Ovary (tissue), 9 donors: Measurements from ENCODE around the gene RIN2. TPM values are rescaled to one million over a fixed set of nuclear protein-coding genes. Genes with fewer than 3 reads are reported as not detected.

Source experiments
- DNase-seq, 5 donors: peaks; one replicate each; pipeline ENCODE4 v3.0.0-alpha.2; 2019 to 2020
- H3K27ac ChIP-seq, 2 donors: fragments of 200-600 bp; one replicate each; pipeline versions ENCODE4 v1.5.1 to v1.8.0; 2019 to 2022
- H3K27me3 ChIP-seq: fragments of 200-600 bp; one replicate; pipeline ENCODE4 v1.8.0; 2022
- H3K36me3 ChIP-seq: fragments of 200-600 bp; sonication (generic); one replicate; pipeline ENCODE4 v1.5.1; 2019
- H3K4me1 ChIP-seq: one replicate; pipeline ENCODE4 v1.8.1; 2013; ENCODE audit warnings: mild to moderate bottlenecking, moderate library complexity; ENCODE audit not compliant: insufficient read depth
- H3K4me3 ChIP-seq: fragments of 200-600 bp; sonication (generic); one replicate; pipeline ENCODE4 v1.5.1; 2017
- H3K9me3 ChIP-seq, 2 donors: fragments of 200-600 bp in 1 of 2; sonication (generic) in 1 of 2; one replicate each; pipeline versions ENCODE4 v1.5.1 to v1.8.1; 2013 to 2019; ENCODE audit warnings: mild to moderate bottlenecking in 1 of 2, moderate library complexity in 1 of 2
- CTCF ChIP-seq, 3 donors: fragments of 450-650 bp in 2 of 3; fragments of 200-600 bp in 1 of 3; IDR thresholded peaks; one replicate each; pipeline versions ENCODE4 v1.5.1 to v1.8.0; 2016 to 2022; ENCODE audit warnings: antibody characterized with exemption in 3 of 3, mild to moderate bottlenecking in 1 of 3
- EP300 ChIP-seq: sonication (generic); formaldehyde crosslinking; IDR thresholded peaks from one replicate; pipeline ENCODE4 v1.6.1; 2017; ENCODE audit warnings: antibody characterized with exemption
- POLR2A ChIP-seq: fragments of 450-650 bp; IDR thresholded peaks from one replicate; pipeline ENCODE4 v1.6.1; 2017; ENCODE audit warnings: antibody characterized with exemption, mild to moderate bottlenecking, moderate library complexity
- WGBS, 3 donors: extraction: QIAGEN DNeasy Blood & Tissue Kit in 1 of 3; methylation state at CpG; one replicate each; pipeline versions ENCODE4 v1.1.5 to v1.1.7; 2013 to 2017; 5-methylcytosine and 5-hydroxymethylcytosine counted together
- intact Hi-C, 4 donors: fragments of 100-400 bp; cut with DNase I; formaldehyde crosslinking; loops; one replicate each; pipeline versions ENCODE4 v1.11.0 to v1.15.1; 2022 to 2023
- polyA plus RNA-seq, 2 donors: library from polyadenylated mRNA; stranded (reverse); fragments of 200-250 nt in 1 of 2; fragments of 350-450 nt in 1 of 2; fragmentation: Illumina TruSeq in 1 of 2; extraction: RNeasy Lipid Tissue Mini Kit (QIAGEN cat#74804) in 1 of 2; gene quantifications; one replicate each; pipeline ENCODE4 v1.2.3, GENCODE V29; 2013 to 2014
- total RNA-seq, 7 donors: library from RNA; depleted of rRNA in 2 of 7; stranded (reverse); fragments of >200 nt in 2 of 7; fragmentation: NEBNext Ultra II Directional in 3 of 7; extraction: Animal tissue kit (Norgen Biotek cat#: 25700) in 3 of 7; gene quantifications; one replicate each; pipeline versions ENCODE4 v1.1.0 to v1.2.4, GENCODE V29; 2016 to 2023
- donor health status: DM: no; HTN: no; CAD: no; lungs with moderate emphysema.
- donor health status: DM: no; HTN: no; CAD: no.
- donor health status: Bipolar disorder and iron deficiency.
- donor health status: DM: yes; HTN: yes; CAD: no.
- donor health status: DM: no; HTN: no; CAD: no.
- donor health status: DM: yes; HTN: yes; CAD: no.

The RIN2 gene
- total and polyA plus RNA-seq, 9 donors: 17.5 to 66.4 (median 43.1) TPM

GRCh38 chr20:19730706-19731105 lies 27.4 kb upstream of the RIN2 start:
- no peaks in the 10 kb centered on the region for H3K27me3 ChIP-seq
- H3K4me3 ChIP-seq: no peak overlapping the region
- WGBS, 3 donors: 80 to 88% (median 83%) methylated on average over 7 of the region's 7 CpGs
- H3K36me3 ChIP-seq: no peaks in the 10 kb centered on the region
- H3K27ac ChIP-seq: no peak overlapping the region
- no peak for DNase-seq
- peaks cover 4% of the 10 kb centered on the region for H3K4me1 ChIP-seq
- TF ChIP-seq EP300 (no peak), CTCF (IDR thresholded peaks at IDR 0.05) (no peak), POLR2A (no peak)
- intact Hi-C loops: no loop called here
- no peaks in the 10 kb centered on the region for H3K9me3 ChIP-seq

GRCh38 chr20:19734811-19735210 lies 23.2 kb upstream of the RIN2 start:
- H3K27me3 ChIP-seq: no peaks in the 10 kb centered on the region
- H3K9me3 ChIP-seq: no peaks in the 10 kb centered on the region
- intact Hi-C loops: no loop called here
- 60 to 77% (median 73%) methylated on average over 1 of the region's 1 CpG for WGBS, 3 donors
- no peaks in the 10 kb centered on the region for H3K36me3 ChIP-seq
- peaks cover 4% of the 10 kb centered on the region for H3K4me1 ChIP-seq
- H3K27ac ChIP-seq: no peak overlapping the region
- H3K4me3 ChIP-seq: no peak overlapping the region
- DNase-seq: no peak
- no peak for TF ChIP-seq CTCF (IDR thresholded peaks at IDR 0.05)
- TF ChIP-seq POLR2A: no peak
- no peak for TF ChIP-seq EP300

- Histone ChIP-seq H3K9me3 (no peaks in the 10 kb centered on the region), H3K27me3 (no peaks in the 10 kb centered on the region), H3K4me3 (no peak overlapping the region), H3K4me1 (peaks cover 4% of the 10 kb centered on the region), H3K36me3 (no peaks in the 10 kb centered on the region), H3K27ac (no peak overlapping the region)
- DNase-seq: peak; percentile 44 to 72 (median 54)
- TF ChIP-seq EP300: no peak
- no peak for TF ChIP-seq CTCF (IDR thresholded peaks at IDR 0.05)
- TF ChIP-seq POLR2A: no peak
- intact Hi-C loops: no loop called here
- WGBS, 3 donors: 8 to 12% (median 10%) methylated on average over 6 of the region's 6 CpGs
Measured at GRCh38 chr20:19735446-19735845, 22.6 kb upstream of the RIN2 start.

- TF ChIP-seq CTCF (IDR thresholded peaks at IDR 0.05): no peak
- TF ChIP-seq POLR2A: no peak
- TF ChIP-seq EP300: no peak
- no peak overlapping the region for H3K4me3 ChIP-seq
Measured at GRCh38 chr20:19737025-19737424, 21.0 kb upstream of the RIN2 start.

More at GRCh38 chr20:19737025-19737424, 21.0 kb upstream of the RIN2 start:
- H3K27me3 ChIP-seq: no peaks in the 10 kb centered on the region
- H3K27ac ChIP-seq: no peak overlapping the region
- peak in 1 of 5 donors; percentile 56 for DNase-seq
- peaks cover 4% of the 10 kb centered on the region for H3K4me1 ChIP-seq
- WGBS, 3 donors: 42 to 45% (median 44%) methylated on average over 4 of the region's 4 CpGs
- H3K9me3 ChIP-seq: no peaks in the 10 kb centered on the region
- no peaks in the 10 kb centered on the region for H3K36me3 ChIP-seq
- intact Hi-C loops: no loop called here
